Measurements from ENCODE around the gene C5orf52.

C5orf52 gene

DNA sequence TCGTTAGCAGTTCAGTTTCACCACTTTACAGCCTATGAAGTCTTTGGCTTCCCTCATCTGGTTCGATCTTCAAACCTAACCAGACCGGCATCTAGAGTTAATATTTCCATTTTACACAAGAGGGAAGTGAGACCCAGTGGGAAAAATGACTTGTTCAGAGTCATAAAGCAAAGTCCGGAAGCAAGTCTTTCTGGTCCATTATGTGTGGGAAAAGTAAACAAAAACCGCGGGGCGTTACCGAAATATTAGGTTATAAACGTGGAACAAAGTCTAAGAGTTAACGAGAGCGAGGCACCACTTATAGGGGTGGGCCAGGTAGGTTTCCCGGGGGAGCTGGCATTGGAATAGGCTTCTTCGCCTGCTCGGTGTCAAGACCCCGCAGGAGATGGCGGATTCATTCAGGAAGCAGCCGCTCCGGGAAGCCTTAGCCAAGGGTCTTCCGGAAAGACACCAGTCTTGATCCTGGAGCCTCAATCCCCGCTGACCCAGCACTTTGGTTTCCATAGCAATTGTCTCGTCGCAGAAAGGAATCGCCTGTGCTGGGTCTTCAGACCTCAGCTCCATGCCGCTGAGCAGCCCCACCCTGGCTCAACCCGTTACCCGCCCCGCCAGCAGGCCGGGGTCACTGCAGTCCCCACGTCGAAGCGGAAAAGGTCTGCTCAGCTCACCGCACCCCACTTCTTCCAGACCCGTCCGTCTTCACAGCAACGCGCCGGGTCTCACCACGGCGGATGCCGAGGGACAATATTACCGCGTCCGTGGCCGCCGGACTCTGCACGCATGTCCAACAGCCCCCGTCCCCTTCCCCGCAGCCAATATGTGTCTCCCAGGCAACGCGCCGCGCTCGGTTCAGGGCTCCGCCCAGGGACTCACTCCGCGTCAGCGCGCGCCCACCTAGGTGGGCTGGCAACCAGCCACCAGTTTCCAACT is at the start of gene C5orf52:
Gene C5orf52 (plus strand): TSS at position 872 of the 930 bp plus-strand sequence. CDS start 82 bp downstream, outside the sequence.
- Histone ChIP-seq H3K36me3 (ENCODE audit: control insufficient read depth, insufficient read depth, low read length) (no peaks in the 10 kb centered on the region), H3K4me3 (ENCODE audit: low read length) (peak within 1 kb of the TSS; percentile 95), H3K9ac (ENCODE audit: low read length) (peak within 1 kb of the TSS; percentile 45), H3K27ac (ENCODE audit: low read depth, low read length) (no peak within 1 kb of the TSS), H3K4me1 (ENCODE audit: control insufficient read depth, insufficient read depth, low read length) (no peaks in the 10 kb centered on the region), H3K27me3 (ENCODE audit: control insufficient read depth, insufficient read depth, low read length) (no peaks in the 10 kb centered on the region)

DNA sequence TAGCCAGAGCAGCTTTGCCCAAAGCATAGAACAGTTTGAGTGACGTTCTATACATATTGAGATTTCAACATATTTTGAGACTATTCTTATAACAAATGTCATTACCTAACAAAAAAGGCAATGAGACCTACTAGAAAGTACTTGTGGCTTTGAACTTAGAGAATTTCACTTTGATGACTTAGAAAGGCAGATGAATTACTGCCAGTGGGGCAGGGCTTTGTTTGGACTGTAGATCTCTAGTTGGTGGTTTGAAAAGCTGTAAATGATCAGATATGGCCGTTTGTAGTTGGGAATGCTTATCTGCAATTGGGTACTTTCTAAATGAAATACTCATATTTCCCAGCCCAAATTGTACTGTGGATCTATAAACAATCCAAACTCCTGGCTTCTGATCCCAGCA is 47.2 kb upstream of the C5orf52 start:
- H3K4me3 ChIP-seq (ENCODE audit: low read length), result no peak overlapping the region
- no peaks in the 10 kb centered on the region for H3K36me3 ChIP-seq (ENCODE audit: control insufficient read depth, insufficient read depth, low read length)
- no peaks in the 10 kb centered on the region for H3K4me1 ChIP-seq (ENCODE audit: control insufficient read depth, insufficient read depth, low read length)
- H3K27ac ChIP-seq (ENCODE audit: low read depth, low read length), result no peak overlapping the region
- H3K9ac ChIP-seq (ENCODE audit: low read length), result no peak overlapping the region
- no peaks in the 10 kb centered on the region for H3K27me3 ChIP-seq (ENCODE audit: control insufficient read depth, insufficient read depth, low read length)

DNA sequence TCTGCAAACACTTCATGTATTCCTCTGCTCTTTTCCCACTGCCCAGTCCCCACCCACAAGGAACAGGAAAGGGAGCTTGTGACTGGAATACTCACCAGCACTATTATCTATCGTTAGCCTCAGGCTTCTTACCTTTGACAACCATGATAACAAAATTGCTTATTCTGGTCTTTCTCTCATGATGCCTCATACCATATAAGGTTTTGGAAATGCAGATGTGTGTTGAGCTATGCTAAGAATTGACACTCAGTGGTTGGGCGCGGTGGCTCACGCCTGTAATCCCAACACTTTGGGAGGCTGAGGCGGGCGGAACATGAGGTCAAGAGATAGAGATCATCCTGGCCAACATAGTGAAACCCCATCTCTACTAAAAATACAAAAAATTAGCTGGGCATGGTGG is 44.5 kb upstream of the C5orf52 start:
- Histone ChIP-seq H3K9ac (ENCODE audit: low read length) (no peak overlapping the region), H3K4me3 (ENCODE audit: low read length) (no peak overlapping the region), H3K27ac (ENCODE audit: low read depth, low read length) (no peak overlapping the region), H3K4me1 (ENCODE audit: control insufficient read depth, insufficient read depth, low read length) (no peaks in the 10 kb centered on the region), H3K36me3 (ENCODE audit: control insufficient read depth, insufficient read depth, low read length) (no peaks in the 10 kb centered on the region), H3K27me3 (ENCODE audit: control insufficient read depth, insufficient read depth, low read length) (no peaks in the 10 kb centered on the region)

DNA sequence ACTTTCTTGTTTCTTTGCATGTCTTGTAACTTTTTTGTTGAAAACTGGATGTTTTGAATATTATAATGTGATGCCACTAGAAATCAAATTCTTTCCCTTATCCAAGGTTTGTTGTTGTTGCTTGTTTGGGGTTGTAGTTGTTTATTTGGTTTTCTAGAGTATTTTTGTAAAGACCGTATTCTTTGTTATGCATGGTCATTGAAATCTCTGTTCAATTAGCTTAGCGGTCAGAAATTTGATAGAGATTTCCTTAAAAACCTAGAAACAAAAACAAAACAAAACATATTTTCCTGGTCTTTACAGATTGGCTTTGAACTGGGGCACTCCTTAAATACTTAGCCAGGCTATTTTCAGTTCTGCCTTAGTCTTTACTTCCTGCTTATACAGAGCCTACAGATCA is 41.0 kb upstream of the C5orf52 start:
- Histone ChIP-seq H3K4me3 (ENCODE audit: low read length) (no peak overlapping the region), H3K27ac (ENCODE audit: low read depth, low read length) (no peak overlapping the region), H3K4me1 (ENCODE audit: control insufficient read depth, insufficient read depth, low read length) (no peaks in the 10 kb centered on the region), H3K27me3 (ENCODE audit: control insufficient read depth, insufficient read depth, low read length) (no peaks in the 10 kb centered on the region), H3K36me3 (ENCODE audit: control insufficient read depth, insufficient read depth, low read length) (no peaks in the 10 kb centered on the region), H3K9ac (ENCODE audit: low read length) (no peak overlapping the region)

DNA sequence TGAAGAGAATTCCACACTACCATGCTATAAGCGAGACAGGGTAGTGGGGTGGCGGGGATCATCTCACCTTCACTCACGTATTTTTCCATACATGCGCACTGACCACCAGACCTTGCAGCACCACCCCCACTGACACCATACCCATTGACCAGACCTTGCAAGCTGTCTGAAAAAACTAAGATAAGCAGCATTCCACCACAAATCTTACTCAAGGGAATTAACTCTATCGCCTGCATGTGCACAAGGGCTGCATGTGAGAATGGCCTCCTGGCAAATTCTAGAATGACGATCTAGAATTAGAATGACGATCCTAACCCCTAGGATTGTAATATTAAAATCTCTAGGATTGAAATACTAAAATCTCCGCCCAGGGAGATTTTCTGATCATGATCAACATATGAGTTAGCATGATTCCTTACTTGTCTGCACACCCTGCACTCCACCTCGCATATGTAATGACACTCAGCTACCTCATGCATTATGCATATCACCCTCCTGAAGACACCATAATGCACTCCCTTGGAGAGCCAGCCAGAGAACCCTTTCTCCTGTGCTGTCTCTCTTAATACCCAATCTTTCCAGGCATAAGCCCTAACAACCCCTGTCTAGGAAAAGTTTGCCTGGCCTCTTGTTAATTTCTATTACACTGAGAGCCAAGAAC is 30.8 kb upstream of the C5orf52 start:
- Histone ChIP-seq H3K4me1 (ENCODE audit: control insufficient read depth, insufficient read depth, low read length) (no peaks in the 10 kb centered on the region), H3K9ac (ENCODE audit: low read length) (no peak overlapping the region), H3K36me3 (ENCODE audit: control insufficient read depth, insufficient read depth, low read length) (no peaks in the 10 kb centered on the region), H3K4me3 (ENCODE audit: low read length) (no peak overlapping the region), H3K27ac (ENCODE audit: low read depth, low read length) (no peak overlapping the region), H3K27me3 (ENCODE audit: control insufficient read depth, insufficient read depth, low read length) (no peaks in the 10 kb centered on the region)

DNA sequence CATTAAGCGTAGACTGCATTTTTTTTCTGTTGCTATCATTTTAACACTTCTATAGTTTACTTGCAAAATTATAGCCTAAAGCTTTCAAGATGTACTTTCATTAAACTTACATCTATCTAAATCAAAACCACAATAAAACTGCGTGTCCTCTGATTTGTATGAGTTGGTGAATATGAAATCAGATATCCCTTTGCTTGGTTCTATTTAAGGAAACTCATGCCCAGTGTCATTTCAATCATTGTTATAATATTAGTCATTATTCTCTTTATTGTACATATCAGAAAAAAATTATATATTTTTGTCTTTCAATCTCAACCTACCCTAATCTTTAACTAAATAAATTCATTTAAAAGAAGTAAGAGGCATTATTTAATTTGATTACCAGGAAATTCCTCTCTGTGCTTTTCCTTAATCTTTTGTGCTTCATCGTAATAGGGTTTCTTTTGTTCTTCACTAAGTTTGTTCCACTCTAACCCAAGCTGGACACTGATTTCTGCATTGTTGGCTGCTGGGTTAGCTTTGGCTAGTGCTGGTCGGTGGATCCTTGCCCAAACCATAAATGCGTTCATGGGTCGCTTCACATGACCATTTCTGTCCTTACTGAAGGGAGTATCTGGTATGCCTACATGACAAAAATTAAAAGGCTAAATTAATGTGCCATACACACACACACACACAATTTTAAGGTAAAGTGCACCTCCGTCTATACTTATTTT is 22.9 kb upstream of the C5orf52 start:
- Histone ChIP-seq H3K4me3 (ENCODE audit: low read length) (no peak overlapping the region), H3K27me3 (ENCODE audit: control insufficient read depth, insufficient read depth, low read length) (no peaks in the 10 kb centered on the region)

DNA sequence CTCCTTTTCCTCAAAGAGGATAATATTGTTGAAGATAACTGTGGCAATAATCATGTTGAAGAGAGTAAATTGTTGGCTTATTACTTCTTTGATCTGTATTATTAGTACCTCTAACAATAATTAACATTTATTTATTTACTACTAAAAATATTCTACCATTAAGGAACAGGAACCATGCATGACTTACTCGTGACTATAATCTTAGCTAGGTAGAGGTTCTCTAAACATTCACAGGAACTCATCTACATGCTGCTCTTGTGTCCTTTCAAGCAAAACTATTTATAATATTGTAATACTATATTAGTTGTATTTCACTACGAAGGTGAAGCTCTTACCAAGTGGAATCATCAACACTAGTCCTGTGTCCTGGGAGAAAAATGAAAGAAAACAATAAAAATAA is 22.2 kb upstream of the C5orf52 start:
- Histone ChIP-seq H3K27me3 (ENCODE audit: control insufficient read depth, insufficient read depth, low read length) (no peaks in the 10 kb centered on the region), H3K9ac (ENCODE audit: low read length) (no peak overlapping the region), H3K4me1 (ENCODE audit: control insufficient read depth, insufficient read depth, low read length) (no peaks in the 10 kb centered on the region), H3K27ac (ENCODE audit: low read depth, low read length) (no peak overlapping the region), H3K36me3 (ENCODE audit: control insufficient read depth, insufficient read depth, low read length) (no peaks in the 10 kb centered on the region), H3K4me3 (ENCODE audit: low read length) (no peak overlapping the region)

More for the DNA sequence above, 22.9 kb upstream of the C5orf52 start:
- Histone ChIP-seq H3K36me3 (ENCODE audit: control insufficient read depth, insufficient read depth, low read length) (no peaks in the 10 kb centered on the region), H3K9ac (ENCODE audit: low read length) (no peak overlapping the region), H3K4me1 (ENCODE audit: control insufficient read depth, insufficient read depth, low read length) (no peaks in the 10 kb centered on the region), H3K27ac (ENCODE audit: low read depth, low read length) (no peak overlapping the region)

DNA sequence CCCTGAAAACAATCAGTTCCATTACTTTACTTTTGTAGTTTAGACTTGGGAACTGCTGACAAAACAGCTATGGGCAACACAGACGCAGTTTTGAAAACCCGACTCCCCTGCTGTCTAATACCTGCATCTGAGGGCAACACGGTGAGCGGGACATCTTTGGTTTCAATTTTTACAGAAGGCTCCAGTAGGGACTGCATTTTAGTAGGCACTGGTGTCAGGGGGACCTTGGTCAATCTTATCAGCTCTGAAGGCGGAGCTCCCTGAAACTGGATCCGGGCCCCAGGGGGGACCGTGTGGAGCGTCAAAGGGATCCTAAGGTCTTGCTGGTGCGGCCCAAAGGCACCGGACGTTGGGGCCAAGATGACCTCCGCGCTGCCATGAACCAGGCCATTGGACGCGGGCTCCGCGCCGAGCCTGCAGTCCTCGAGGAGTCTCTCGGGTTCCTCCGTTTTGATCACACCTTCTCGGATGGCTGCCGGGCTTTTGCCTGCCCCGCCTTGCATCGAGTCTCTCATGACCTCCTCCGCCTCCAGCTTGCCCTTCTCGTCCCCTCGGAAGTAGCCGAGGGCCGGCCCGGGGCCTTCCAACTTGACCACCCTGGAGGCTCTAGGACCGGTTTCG is 20.2 kb upstream of the C5orf52 start:
- H3K4me3 ChIP-seq (ENCODE audit: low read length), result no peak overlapping the region
- no peaks in the 10 kb centered on the region for H3K4me1 ChIP-seq (ENCODE audit: control insufficient read depth, insufficient read depth, low read length)
- H3K27ac ChIP-seq (ENCODE audit: low read depth, low read length), result no peak overlapping the region
- H3K9ac ChIP-seq (ENCODE audit: low read length), result no peak overlapping the region
- H3K36me3 ChIP-seq (ENCODE audit: control insufficient read depth, insufficient read depth, low read length), result no peaks in the 10 kb centered on the region
- no peaks in the 10 kb centered on the region for H3K27me3 ChIP-seq (ENCODE audit: control insufficient read depth, insufficient read depth, low read length)

DNA sequence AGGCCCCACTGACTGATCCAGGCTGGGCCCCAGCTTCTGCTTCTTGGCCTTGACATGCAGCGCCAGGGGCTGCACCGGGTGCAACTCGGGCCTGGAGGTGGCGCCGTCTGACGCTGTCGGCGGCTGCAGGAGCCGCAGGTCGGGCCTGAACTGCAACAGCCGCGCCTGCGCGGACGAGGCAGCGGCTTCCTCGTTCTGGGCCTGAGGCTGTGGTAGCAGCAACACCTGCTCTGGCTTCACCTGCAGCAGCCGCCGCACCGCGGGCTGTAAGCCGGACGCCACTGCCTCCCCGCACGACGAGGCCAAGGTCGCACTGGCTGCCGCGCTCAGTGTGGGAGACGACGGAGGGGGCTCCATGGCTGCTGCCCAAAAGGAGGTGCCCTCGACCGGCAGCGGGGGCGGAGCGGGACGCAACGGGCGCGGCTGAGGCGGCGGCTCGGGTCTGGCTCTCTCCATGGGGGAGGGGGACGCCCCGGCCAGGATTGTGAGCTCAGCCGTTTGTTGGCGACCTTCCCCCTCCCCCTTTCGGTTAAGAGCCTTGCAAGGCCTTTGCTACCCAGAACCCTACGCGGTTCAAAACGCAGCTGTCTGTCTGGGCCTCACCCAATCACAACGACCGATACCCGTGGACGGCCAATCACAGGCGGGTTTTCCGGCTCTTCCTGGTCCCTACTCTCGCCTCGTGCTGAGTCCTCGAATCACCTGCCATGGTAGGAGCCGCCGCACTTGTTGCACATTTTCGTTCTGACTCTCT is 19.5 kb upstream of the C5orf52 start:
- H3K4me1 ChIP-seq (ENCODE audit: control insufficient read depth, insufficient read depth, low read length), result no peaks in the 10 kb centered on the region
- H3K4me3 ChIP-seq (ENCODE audit: low read length), result peak overlapping the region; percentile 74
- no peak overlapping the region for H3K27ac ChIP-seq (ENCODE audit: low read depth, low read length)
- no peaks in the 10 kb centered on the region for H3K36me3 ChIP-seq (ENCODE audit: control insufficient read depth, insufficient read depth, low read length)
- H3K9ac ChIP-seq (ENCODE audit: low read length), result peak overlapping the region; percentile 32
- no peaks in the 10 kb centered on the region for H3K27me3 ChIP-seq (ENCODE audit: control insufficient read depth, insufficient read depth, low read length)

DNA sequence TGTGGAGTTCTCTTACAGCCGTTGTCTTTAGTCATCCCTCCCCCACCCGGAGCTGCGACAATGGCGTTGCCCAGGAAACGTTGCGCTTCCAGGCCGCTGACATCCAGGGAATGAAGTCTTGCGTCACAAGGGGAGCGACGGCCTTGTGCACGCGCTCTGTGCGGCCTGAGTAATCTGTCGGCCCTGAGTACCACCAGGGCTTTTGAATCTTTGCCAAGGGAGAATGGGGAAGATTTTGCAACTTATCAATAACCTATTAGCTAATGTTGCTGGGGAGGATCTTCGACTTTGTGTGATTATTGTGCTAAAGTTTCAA is 19.0 kb upstream of the C5orf52 start, which contains the start of gene SOX30:
Gene SOX30 (minus strand): TSS at position 62 of the 316 bp plus-strand sequence. CDS start 360 bp downstream, outside the sequence.
- H3K36me3 ChIP-seq (ENCODE audit: control insufficient read depth, insufficient read depth, low read length), result no peaks in the 10 kb centered on the region
- H3K9ac ChIP-seq (ENCODE audit: low read length), result peak within 1 kb of the TSS; percentile 32
- H3K27ac ChIP-seq (ENCODE audit: low read depth, low read length), result no peak within 1 kb of the TSS
- H3K4me1 ChIP-seq (ENCODE audit: control insufficient read depth, insufficient read depth, low read length), result no peaks in the 10 kb centered on the region
- H3K4me3 ChIP-seq (ENCODE audit: low read length), result peak within 1 kb of the TSS; percentile 74
- H3K27me3 ChIP-seq (ENCODE audit: control insufficient read depth, insufficient read depth, low read length), result no peaks in the 10 kb centered on the region

DNA sequence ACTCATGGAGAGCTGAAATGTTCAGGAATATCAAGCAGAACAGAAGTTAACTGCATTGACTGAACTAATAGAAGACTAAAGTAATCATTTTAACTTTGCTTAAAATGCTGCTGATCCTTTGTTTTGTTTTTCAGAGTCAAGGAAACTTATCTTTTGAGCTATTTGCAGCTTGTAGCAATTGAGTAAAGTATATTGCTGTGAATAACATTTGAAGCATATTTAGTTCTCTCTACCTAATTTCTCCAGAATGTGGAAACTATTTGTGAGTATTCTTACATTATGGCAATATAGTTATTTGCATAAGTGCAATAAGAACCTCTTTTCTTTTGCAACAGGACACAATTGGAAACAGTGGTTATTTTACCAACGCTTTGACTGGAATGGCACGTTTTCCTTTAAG is 13.8 kb upstream of the C5orf52 start:
- no peaks in the 10 kb centered on the region for H3K36me3 ChIP-seq (ENCODE audit: control insufficient read depth, insufficient read depth, low read length)
- no peak overlapping the region for H3K9ac ChIP-seq (ENCODE audit: low read length)
- H3K27me3 ChIP-seq (ENCODE audit: control insufficient read depth, insufficient read depth, low read length), result no peaks in the 10 kb centered on the region
- no peak overlapping the region for H3K27ac ChIP-seq (ENCODE audit: low read depth, low read length)
- no peak overlapping the region for H3K4me3 ChIP-seq (ENCODE audit: low read length)
- H3K4me1 ChIP-seq (ENCODE audit: control insufficient read depth, insufficient read depth, low read length), result no peaks in the 10 kb centered on the region

All from rectal smooth muscle tissue (tissue), 1 donor.